Endothelial cell of umbilical vein (primary cell): Measurements from ENCODE around the gene RBM39. TPM values are rescaled to one million over a fixed set of nuclear protein-coding genes. Genes with fewer than 3 reads are reported as not detected.

Experiments used
- BruUV-seq: library from RNA; stranded (reverse); fragments of 400-500 nt; replicated peaks from 2 replicates; lab custom pipeline; 2021; lab: Mats Ljungman, UMichigan
- CTCF ChIA-PET: fragments of 300-600, 350-600 bp; sonication (Branson Sonifier 250); formaldehyde crosslinking; loops from one replicate; lab custom pipeline; 2021; ENCODE audit warnings: antibody characterized with exemption, inconsistent platforms; lab: Charles Lee
- POLR2A ChIA-PET: fragments of 300-600, 350-600 bp; sonication (Branson Sonifier 250); formaldehyde crosslinking; loops from one replicate; lab custom pipeline; 2021; ENCODE audit warnings: antibody characterized with exemption, inconsistent platforms; lab: Charles Lee
- DNase-seq: peaks from one replicate; pipeline ENCODE4 v3.0.0-alpha.2; 2011; ENCODE audit warnings: low read depth, low spot score
- FAIRE-seq: peaks from 2 replicates; lab custom pipeline; 2011; peaks lifted over from hg19 to GRCh38; lab: Jason Lieb, UNC
- H2AFZ ChIP-seq: 2 replicates; pipeline ENCODE4 v1.6.0; 2012; ENCODE audit warnings: low read depth, low read length, control low read depth, inconsistent platforms
- H3K27ac ChIP-seq: 2 replicates; pipeline ENCODE4 v1.5.1; 2011; ENCODE audit warnings: low read depth, mild to moderate bottlenecking, control low read depth, low read length, moderate library complexity; ENCODE audit not compliant: insufficient read depth
- H3K27me3 ChIP-seq, 2 experiments: 2 replicates each; pipeline versions ENCODE4 v1.6.0 to v1.6.1; 2011; ENCODE audit warnings: low read length in 2 of 2, mixed read lengths in 1 of 2; ENCODE audit not compliant: control insufficient read depth in 2 of 2, insufficient read depth in 2 of 2
- H3K36me3 ChIP-seq, 2 experiments: 2 replicates in 1 of 2; 3 replicates in 1 of 2; pipeline ENCODE4 v1.5.1; 2011; ENCODE audit warnings: low read length in 2 of 2, mild to moderate bottlenecking in 1 of 2, moderate library complexity in 1 of 2; ENCODE audit not compliant: control insufficient read depth in 2 of 2, insufficient read depth in 2 of 2; ENCODE audit errors: extremely low read depth in 1 of 2
- H3K4me1 ChIP-seq: 3 replicates; pipeline ENCODE4 v1.5.1; 2011; ENCODE audit warnings: mild to moderate bottlenecking, low read length; ENCODE audit not compliant: control insufficient read depth, insufficient read depth; ENCODE audit errors: extremely low read depth
- H3K4me2 ChIP-seq: 2 replicates; pipeline ENCODE4 v1.6.1; 2011; ENCODE audit warnings: low read length, control low read depth, mixed read lengths; ENCODE audit not compliant: insufficient read depth
- H3K4me3 ChIP-seq, 3 experiments: fragments of 200-600 bp in 1 of 3; sonication (generic), shearing (Covaris generic) in 1 of 3; replicated peaks in 1 of 3; 2 replicates each; pipeline ENCODE4 v1.5.1; 2011 to 2016; ENCODE audit warnings: control low read depth in 3 of 3, low read length in 3 of 3, mild to moderate bottlenecking in 2 of 3, inconsistent platforms in 1 of 3, low read depth in 1 of 3, moderate library complexity in 1 of 3; ENCODE audit not compliant: insufficient read depth in 1 of 3
- H3K79me2 ChIP-seq: 2 replicates; pipeline ENCODE4 v1.6.0; 2012; ENCODE audit warnings: low read length, inconsistent platforms; ENCODE audit not compliant: control insufficient read depth, insufficient read depth
- H3K9ac ChIP-seq: replicated peaks from 2 replicates; pipeline ENCODE3; 2011; ENCODE audit warnings: low read length, control low read depth; ENCODE audit not compliant: insufficient read depth; ENCODE audit errors: extremely low read depth
- H3K9me1 ChIP-seq: replicated peaks from 3 replicates; pipeline ENCODE4 v1.6.0; 2011; ENCODE audit warnings: mild to moderate bottlenecking, low read length; ENCODE audit not compliant: control insufficient read depth, insufficient read depth; ENCODE audit errors: extremely low read depth
- H3K9me3 ChIP-seq: replicated peaks from 2 replicates; pipeline ENCODE4 v1.5.1; 2012; ENCODE audit warnings: low read length, inconsistent platforms; ENCODE audit not compliant: control insufficient read depth, insufficient read depth
- H4K20me1 ChIP-seq: replicated peaks from 2 replicates; pipeline ENCODE3; 2011; ENCODE audit warnings: mild to moderate bottlenecking, low read length; ENCODE audit not compliant: control insufficient read depth, insufficient read depth; ENCODE audit errors: extremely low read depth
- CTCF ChIP-seq, 2 donors: IDR thresholded peaks; 1 replicate in 1 of 2; 2 replicates in 1 of 2; pipeline ENCODE4 v1.5.1; 2011; ENCODE audit warnings: low read length in 2 of 2, mild to moderate bottlenecking in 2 of 2, moderate library complexity in 2 of 2, control low read depth in 1 of 2, inconsistent platforms in 1 of 2, low read depth in 1 of 2; ENCODE audit not compliant: insufficient read depth in 1 of 2; ENCODE audit errors: extremely low read depth in 1 of 2
- EZH2 ChIP-seq: IDR thresholded peaks from 2 replicates; pipeline ENCODE4 v1.6.1; 2012; ENCODE audit warnings: borderline replicate concordance, low read depth, mild to moderate bottlenecking, moderate library complexity, low read length, inconsistent platforms; ENCODE audit not compliant: severe bottlenecking
- FOS ChIP-seq: IDR thresholded peaks from 2 replicates; pipeline ENCODE4 v1.6.1; 2011; ENCODE audit warnings: mild to moderate bottlenecking, low read length, moderate library complexity, borderline replicate concordance; ENCODE audit not compliant: insufficient read depth
- GATA2 ChIP-seq: IDR thresholded peaks from 2 replicates; pipeline ENCODE4 v1.7.0; 2011; ENCODE audit warnings: low read depth, mild to moderate bottlenecking, moderate library complexity, mixed read lengths, low read length; ENCODE audit not compliant: insufficient read length, insufficient read depth
- JUN ChIP-seq: IDR thresholded peaks from 2 replicates; pipeline ENCODE4 v1.6.1; 2011; ENCODE audit warnings: borderline replicate concordance, low read depth; ENCODE audit not compliant: insufficient read length, insufficient read depth
- MAX ChIP-seq: IDR thresholded peaks from 2 replicates; pipeline ENCODE4 v1.6.1; 2011; ENCODE audit not compliant: insufficient read depth, insufficient read length
- MYC ChIP-seq: IDR thresholded peaks from one replicate; pipeline ENCODE4 v1.6.1; 2011; ENCODE audit warnings: mild to moderate bottlenecking, low read depth, low read length
- POLR2A ChIP-seq: IDR thresholded peaks from 2 replicates; pipeline ENCODE4 v1.6.1; 2012; ENCODE audit warnings: low read depth, mild to moderate bottlenecking, control low read depth, low read length
- POLR2AphosphoS5 ChIP-seq: IDR thresholded peaks from 2 replicates; pipeline ENCODE4 v1.6.1; 2012; ENCODE audit warnings: low read depth, mild to moderate bottlenecking, control low read depth, low read length, moderate library complexity; ENCODE audit not compliant: insufficient read depth
- dilution Hi-C: fragments of 300-500 bp; cut with MboI; formaldehyde crosslinking; loops from one replicate; pipeline ENCODE4 v1.15.0; 2019; ENCODE audit warnings: low sequenced_read_pairs; ENCODE audit not compliant: extremely low pct_ligation_motif_present
- intact Hi-C: fragments of 100-400 bp; cut with micrococcal nuclease; formaldehyde crosslinking; loops from one replicate; pipeline ENCODE4 v1.10.0; 2022
- polyA plus RNA-seq, 4 experiments: library from polyadenylated mRNA; depleted of rRNA in 3 of 4; stranded (reverse) in 3 of 4; unstranded in 1 of 4; fragments of >200 nt; gene quantifications; 2 replicates each; pipeline versions ENCODE4 v1.2.1 to v1.2.3, GENCODE V29; 2011 to 2012; ENCODE audit warnings: missing spikeins in 1 of 4
- total RNA-seq: library from RNA; stranded (reverse); gene quantifications from 2 replicates; pipeline ENCODE4 v1.2.3, GENCODE V29; 2021

Gene RBM39
- total and polyA plus RNA-seq, 2 donors (not counting 3 experiments of a cell fraction or from before 2014, with no cell fraction given), result 106 to 309 TPM

- Histone ChIP-seq H3K27ac (no peak overlapping the region), H3K36me3 (peaks cover 16 to 18% of the 10 kb centered on the region in 2 experiments), H3K27me3 (no peaks in the 10 kb centered on the region), H3K9me3 (no peaks in the 10 kb centered on the region), H3K9ac (no peak overlapping the region), H3K4me2 (peak overlapping the region; percentile 84), H3K79me2 (peaks cover 13% of the 10 kb centered on the region), H3K4me3 (peak overlapping the region in 1 of 3 experiments; percentile 87), H3K4me1 (peaks cover 17% of the 10 kb centered on the region), H3K9me1 (no peaks in the 10 kb centered on the region), H2AFZ (no peak overlapping the region), H4K20me1 (peaks cover 5% of the 10 kb centered on the region)
- CTCF ChIA-PET, result interaction anchor here (1.2 kb wide), 2 partner anchors 99 to 254 kb away, joined by 3 read pairs; partner anchors contain the start of gene SCAND1
- FAIRE-seq (no peak), DNase-seq (no peak)
- intact Hi-C loops, result no loop called here
- no peak for TF ChIP-seq JUN
- no peak for TF ChIP-seq EZH2
- TF ChIP-seq MYC, result no peak
- TF ChIP-seq GATA2, result no peak
- no peak for TF ChIP-seq POLR2A
- TF ChIP-seq CTCF (IDR thresholded peaks at IDR 0.05; ENCODE audit: extremely low read depth in 1 of 2, insufficient read depth in 1 of 2, low read depth in 1 of 2, low read length in 2 of 2), result no peak
- no peak for TF ChIP-seq MAX
- no peak for TF ChIP-seq POLR2AphosphoS5
- TF ChIP-seq FOS, result no peak
- BruUV-seq, result no TSS peak
- POLR2A ChIA-PET, result no interaction called here
- dilution Hi-C loops, result no loop called here
Observed at GRCh38 chr20:35700625-35701148, 41.4 kb downstream of the RBM39 start.
